Activated effector memory CD4-positive, alpha-beta T cell treated with Interleukin-2 at 50 U/mL for 16 hours (primary cell): ENCODE measurements around the gene TH.
"Not testable (repeated sequence)": the region's sequence is repeated elsewhere in the genome, so short reads cannot be mapped to it uniquely, and the experiment has no call there.

Experiments
- DNase-seq: peaks from one replicate; pipeline ENCODE4 v3.0.0-alpha.2; 2020

Gene TH

GRCh38 chr11:2128130-2128510, 43.5 kb downstream of the TH start:
- DNase-seq = no peak

DNA sequence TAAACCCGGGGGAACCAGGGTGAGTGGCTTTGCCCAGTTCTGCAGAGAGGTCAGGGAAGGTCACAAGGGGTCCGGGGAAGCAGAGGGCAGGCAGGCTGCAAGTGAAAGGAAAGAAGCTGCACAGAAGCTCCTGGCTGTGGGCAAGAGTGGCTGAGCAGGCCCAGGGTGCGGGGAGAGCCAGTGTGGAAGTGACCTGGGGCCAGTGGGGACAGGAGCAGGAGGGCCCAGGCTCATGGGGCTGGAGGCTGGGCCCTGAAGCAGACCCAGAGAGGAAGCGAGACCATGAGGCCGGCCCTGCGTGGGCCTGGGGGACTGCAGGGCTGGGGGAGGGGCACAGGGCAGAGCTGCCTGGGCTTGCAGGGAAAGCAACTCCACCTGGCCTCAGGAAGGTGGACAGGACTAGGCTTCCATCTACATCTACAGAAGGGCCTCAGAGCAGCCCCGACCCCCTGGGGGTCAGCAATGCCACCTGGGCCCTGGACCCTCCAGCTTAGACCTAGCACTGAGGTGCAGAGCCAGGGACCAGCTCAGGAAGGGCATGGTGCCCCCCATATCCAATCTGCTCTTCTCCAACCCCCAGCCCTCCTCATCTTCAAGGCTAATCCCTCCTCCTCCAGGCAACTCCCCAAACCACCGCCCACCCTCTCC, 44.0 kb downstream of the TH start:
- no peak for DNase-seq

- no peak for DNase-seq
Measured at GRCh38 chr11:2126520-2127085, 45.0 kb downstream of the TH start.

DNA sequence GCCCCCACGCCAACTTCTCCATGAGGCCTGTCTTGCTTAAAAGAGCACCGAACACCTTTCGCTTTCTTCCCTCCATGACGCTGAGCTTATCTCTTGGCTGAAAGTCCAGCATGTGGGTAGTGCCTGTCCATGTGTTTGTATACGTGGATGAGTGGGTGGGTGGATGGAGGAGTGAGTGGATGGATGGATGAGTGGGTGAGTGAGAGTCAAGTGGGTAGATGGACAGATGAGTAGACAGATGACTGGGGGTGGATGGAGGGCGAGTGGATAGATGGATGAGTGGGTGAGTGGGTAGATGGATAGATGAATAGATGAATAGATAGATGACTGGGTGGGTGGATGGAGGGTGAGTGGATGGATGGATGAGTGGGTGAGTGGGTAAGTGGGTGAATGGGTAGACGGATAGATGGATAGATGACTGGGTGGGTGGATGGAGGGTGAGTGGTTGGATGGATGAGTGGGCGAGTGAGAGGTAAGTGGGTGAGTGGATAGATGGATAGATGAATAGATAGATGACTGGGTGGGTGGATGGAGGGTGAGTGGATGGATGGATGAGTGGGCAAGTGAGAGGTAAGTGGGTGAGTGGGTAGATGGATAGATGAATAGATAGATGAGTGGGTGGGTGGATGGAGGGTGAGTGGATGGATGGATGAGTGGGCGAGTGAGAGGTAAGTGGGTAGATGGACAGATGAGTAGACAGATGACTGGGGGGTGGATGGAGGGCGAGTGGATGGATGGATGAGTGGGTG, 46.7 kb downstream of the TH start:
- not testable (repeated sequence) for DNase-seq

GRCh38 chr11:2123628-2123960, 48.0 kb downstream of the TH start:
- DNase-seq = no peak

DNA sequence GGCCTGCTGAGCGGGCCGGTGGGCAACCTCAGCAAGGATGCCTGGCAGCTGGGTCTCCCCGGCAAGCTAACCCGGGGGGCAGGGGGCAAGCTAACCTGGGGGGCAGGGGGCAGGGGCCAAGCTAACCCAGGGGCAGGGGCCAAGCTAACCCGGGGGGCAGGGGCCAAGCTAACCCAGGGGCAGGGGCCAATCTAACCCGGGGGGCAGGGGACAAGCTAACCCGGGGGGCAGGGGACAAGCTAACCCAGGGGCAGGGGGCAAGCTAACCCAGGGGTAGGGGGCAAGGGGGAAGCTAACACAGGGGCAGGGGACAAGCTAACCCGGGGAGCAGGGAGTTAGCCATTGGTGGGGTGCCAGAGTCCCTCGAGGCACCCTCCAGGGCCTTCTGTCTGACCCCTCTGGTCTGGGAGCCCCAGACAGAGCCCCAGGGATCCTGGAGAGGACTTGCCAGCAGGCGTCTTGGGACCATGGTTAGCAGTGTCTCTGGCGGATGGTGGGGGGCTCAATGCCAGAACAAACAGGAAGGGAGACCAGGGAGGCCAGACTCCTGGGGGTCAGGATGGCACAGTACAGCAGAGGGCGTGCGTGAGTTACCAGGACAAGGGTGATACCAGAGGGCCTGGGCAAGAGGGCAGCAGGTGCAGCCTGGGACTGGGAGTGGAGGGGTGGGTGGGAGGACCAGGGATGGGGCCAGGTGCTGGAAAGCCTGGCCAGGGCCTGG, 48.5 kb downstream of the TH start:
- DNase-seq = no peak

DNA sequence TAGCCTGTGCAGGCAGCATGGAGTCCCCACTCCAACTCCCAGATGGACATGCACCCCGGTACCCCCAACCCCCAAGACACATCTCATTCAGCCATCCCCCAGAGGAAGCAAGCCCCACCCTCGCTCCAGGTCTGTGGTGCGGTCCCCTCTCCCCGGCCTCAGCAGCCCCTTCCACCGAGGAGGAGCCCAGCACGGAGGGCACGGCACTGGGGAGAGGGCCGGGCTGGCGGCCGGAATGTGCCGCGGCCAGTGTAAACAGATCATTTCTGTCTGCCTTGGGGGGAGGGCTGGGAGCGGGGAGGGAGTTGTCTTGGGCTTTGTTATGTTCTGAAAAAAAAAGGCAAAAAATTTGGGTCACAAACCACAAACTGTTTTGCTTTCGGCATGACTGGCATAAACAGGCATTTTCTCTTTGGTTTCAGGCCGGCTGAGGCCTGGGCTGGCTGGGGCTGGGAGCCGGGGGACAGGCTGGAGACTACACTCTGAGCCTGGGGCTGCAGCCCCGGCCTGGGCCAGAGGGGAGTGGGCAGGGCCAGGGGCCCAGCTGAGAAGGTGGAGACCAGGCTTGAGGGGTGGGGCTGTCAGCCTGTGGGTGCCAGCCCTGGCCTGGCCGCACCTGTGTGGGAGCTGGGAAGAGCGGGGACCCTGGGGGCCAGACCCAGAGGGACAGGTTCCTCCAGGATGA, 49.3 kb downstream of the TH start:
- DNase-seq = no peak

DNA sequence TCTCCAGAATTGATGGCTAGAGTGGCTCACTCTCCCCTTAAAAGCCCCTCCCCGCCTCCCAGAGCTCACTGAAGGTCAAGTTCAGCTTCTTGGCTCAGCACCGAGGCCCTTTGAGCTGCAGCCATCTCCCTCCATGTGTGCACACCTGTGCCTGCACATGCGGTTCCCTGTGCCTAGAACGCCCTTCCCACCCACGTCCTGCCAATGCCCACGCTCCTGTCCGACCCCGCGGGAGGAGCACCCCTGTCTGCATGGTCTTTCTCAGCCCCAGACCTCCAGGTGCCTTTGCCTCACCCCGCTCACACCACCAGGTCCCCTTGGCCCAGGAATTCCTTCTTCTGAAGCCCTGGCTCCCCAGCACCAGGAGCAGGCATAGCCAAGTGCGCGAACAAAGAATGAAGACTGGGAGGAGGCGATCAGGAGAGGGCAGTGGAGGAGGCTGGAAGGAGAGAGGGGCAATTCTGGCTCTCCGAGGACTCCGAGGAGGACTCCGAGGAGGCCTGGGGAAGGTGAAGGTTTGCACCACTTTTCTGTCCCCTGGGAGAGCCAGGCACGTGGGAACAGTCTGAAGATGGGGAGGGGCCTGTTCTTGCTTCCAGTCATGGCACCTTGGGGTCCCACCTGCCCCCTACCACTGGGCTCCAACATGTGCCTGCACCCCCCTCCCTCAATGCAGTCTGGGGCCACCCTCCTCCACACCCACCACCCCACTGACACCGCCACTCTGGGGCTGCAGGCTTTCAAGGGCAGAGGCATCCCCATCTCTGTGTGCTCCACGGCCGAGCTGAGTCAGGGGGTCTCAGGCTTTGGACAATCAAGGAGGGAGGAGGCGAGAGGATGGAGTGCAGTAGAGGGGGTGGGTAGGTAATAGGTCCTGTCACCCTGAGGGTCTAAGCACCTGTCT, 50.1 kb downstream of the TH start:
- no peak for DNase-seq

GRCh38 chr11:2120359-2121100, 51.1 kb downstream of the TH start:
- DNase-seq = no peak

DNA sequence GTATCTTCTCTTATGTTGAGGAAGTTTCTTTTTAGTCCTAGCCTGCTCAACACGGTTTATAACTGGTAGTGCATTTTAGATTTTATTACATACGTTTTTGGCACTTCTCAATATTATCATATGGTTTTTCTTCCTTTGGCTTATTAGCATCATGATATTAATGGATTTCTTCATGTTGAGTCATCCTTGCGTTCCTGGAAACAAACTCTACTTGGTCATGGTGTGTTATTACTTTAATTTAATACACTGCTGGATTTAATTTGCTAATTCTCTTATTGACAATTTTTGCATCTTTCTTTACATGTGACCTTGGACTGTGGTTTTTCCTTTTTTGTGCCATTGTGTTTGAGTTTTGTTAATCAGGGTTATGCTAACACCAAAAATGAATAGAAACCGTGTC, 52.9 kb downstream of the TH start:
- no peak for DNase-seq

DNA sequence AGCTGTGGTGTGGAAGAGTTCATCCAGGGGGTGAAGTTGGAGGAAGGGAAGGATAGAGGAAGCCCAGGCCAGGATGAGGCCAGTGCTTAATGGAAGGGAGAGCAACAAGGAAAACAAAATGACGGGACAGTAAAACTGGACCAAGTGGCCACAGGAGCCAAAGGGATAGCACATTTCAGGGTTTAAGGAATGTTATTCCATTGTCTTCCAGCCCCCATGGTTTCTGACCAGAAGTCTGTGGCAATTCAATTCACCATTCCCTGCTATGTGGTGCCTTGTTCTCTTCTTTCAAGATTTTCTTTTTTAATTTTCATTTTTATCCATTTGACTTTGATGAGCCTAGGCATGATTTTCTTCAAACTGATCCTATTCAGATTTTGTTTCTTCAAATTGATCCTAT, 54.9 kb downstream of the TH start:
- no peak for DNase-seq

DNA sequence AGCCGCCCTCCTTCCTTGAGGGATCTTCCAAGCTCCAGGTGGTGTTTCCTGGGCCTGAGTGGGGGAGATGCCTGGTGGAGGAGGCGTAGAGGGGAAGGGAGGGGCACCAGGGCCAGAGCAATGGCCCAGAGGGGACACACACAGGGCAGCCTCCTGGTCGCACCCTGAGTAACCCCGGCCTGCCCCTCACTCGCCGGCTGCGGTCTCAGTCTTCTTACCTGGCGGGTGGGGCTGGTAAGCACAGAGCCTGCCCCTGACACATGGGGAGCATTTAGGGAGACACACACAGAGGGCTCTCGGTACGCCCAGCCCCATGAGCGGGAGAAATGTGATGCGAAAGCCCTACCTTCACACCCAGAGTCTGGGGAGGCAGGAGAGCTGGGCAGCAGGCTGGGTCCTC, 56.3 kb downstream of the TH start:
- DNase-seq = no peak

GRCh38 chr11:2114430-2115241, 57.0 kb downstream of the TH start:
- DNase-seq = no peak
